ENCODE results near the gene ATP10B.

- TF ChIP-seq POLR2AphosphoS5 (IDR thresholded peaks at IDR 0.05) = no peak
- TF ChIP-seq CTCF (IDR thresholded peaks at IDR 0.05; ENCODE audit: poor library complexity, severe bottlenecking) = no peak
- no peak for TF ChIP-seq REST (IDR thresholded peaks at IDR 0.05; ENCODE audit: borderline replicate concordance)
- TF ChIP-seq RAD21 (conservative IDR thresholded peaks at IDR 0.05) = no peak
Observed at GRCh38 chr5:160726721-160727120, 125.3 kb downstream of the ATP10B start.

All from neural cell (in vitro differentiated cells).